Measurements from ENCODE around the gene PRKCQ. TPM values are rescaled to one million over a fixed set of nuclear protein-coding genes. Genes with fewer than 3 reads are reported as not detected.
"Not testable (repeated sequence)": the region's sequence is repeated elsewhere in the genome, so short reads cannot be mapped to it uniquely, and the experiment has no call there.

The PRKCQ gene
- total RNA-seq, 2 experiments from 2014 or later: 62.6 to 69.5 TPM

- H3K27me3 Mint-ChIP-seq: no peaks in the 10 kb centered on the region
- peaks cover 73% of the 10 kb centered on the region for H3K36me3 Mint-ChIP-seq (ENCODE audit: low read depth)
- peak overlapping the region; percentile 95 for H3K27ac Mint-ChIP-seq
- peaks cover 8% of the 10 kb centered on the region for H3K9me3 Mint-ChIP-seq
- peaks cover 90% of the 10 kb centered on the region for H3K4me1 Mint-ChIP-seq
- DNase-seq: no peak
- peak overlapping the region; percentile 49 for H3K4me3 Mint-ChIP-seq
- CTCF ChIA-PET: interaction anchor here (0.9 to 1.5 kb wide), 2 partner anchors 8 to 9 kb away, joined by 3 read pairs; no protein-coding TSS in a partner anchor
- POLR2A ChIA-PET: no interaction called here
Measured at GRCh38 chr10:6591668-6592067, 11.6 kb upstream of the PRKCQ start.

- Mint-ChIP-seq H3K4me1 (peaks cover 93% of the 10 kb centered on the region), H3K36me3 (ENCODE audit: low read depth) (peaks cover 82% of the 10 kb centered on the region), H3K4me3 (no peak overlapping the region), H3K27ac (peak overlapping the region; percentile 68), H3K9me3 (peaks cover 8% of the 10 kb centered on the region), H3K27me3 (no peaks in the 10 kb centered on the region)
- POLR2A ChIA-PET: interaction anchor here (0.6 kb wide), 1 partner anchor 92 kb away, joined by 3 read pairs; no protein-coding TSS in a partner anchor
- CTCF ChIA-PET: interaction anchor here (1.5 to 1.6 kb wide), 2 partner anchors 8 to 10 kb away, joined by 3 to 5 read pairs; no protein-coding TSS in a partner anchor
- DNase-seq: no peak
Measured at GRCh38 chr10:6590100-6590499, 10.0 kb upstream of the PRKCQ start.

- Mint-ChIP-seq H3K27ac (peak overlapping the region; percentile 68), H3K27me3 (no peaks in the 10 kb centered on the region), H3K4me3 (no peak overlapping the region), H3K4me1 (peaks cover 94% of the 10 kb centered on the region), H3K9me3 (peaks cover 8% of the 10 kb centered on the region), H3K36me3 (ENCODE audit: low read depth) (peaks cover 86% of the 10 kb centered on the region)
- ChIA-PET POLR2A (no interaction called here), CTCF (interaction anchor here (0.9 to 1.6 kb wide), 4 partner anchors 9 to 116 kb away, joined by 3 to 5 read pairs (median 3); no protein-coding TSS in a partner anchor)
- no peak for DNase-seq
Measured at GRCh38 chr10:6589287-6590094, 9.4 kb upstream of the PRKCQ start.

GRCh38 chr10:6588845-6589244 lies 8.8 kb upstream of the PRKCQ start:
- Mint-ChIP-seq H3K36me3 (ENCODE audit: low read depth) (peaks cover 85% of the 10 kb centered on the region), H3K9me3 (peaks cover 8% of the 10 kb centered on the region), H3K4me3 (no peak overlapping the region), H3K27me3 (no peaks in the 10 kb centered on the region), H3K4me1 (peaks cover 92% of the 10 kb centered on the region), H3K27ac (peak overlapping the region; percentile 63)
- DNase-seq: no peak
- ChIA-PET POLR2A (no interaction called here), CTCF (interaction anchor here (0.9 to 1.6 kb wide), 4 partner anchors 8 to 115 kb away, joined by 3 to 5 read pairs (median 3); no protein-coding TSS in a partner anchor)

GRCh38 chr10:6588082-6588481 lies 8.0 kb upstream of the PRKCQ start:
- peaks cover 9% of the 10 kb centered on the region for H3K9me3 Mint-ChIP-seq
- POLR2A ChIA-PET: no interaction called here
- no peaks in the 10 kb centered on the region for H3K27me3 Mint-ChIP-seq
- peaks cover 92% of the 10 kb centered on the region for H3K4me1 Mint-ChIP-seq
- no peak for DNase-seq
- no peak overlapping the region for H3K27ac Mint-ChIP-seq
- peaks cover 85% of the 10 kb centered on the region for H3K36me3 Mint-ChIP-seq (ENCODE audit: low read depth)
- CTCF ChIA-PET: interaction anchor here (1.3 kb wide), 1 partner anchor 14 kb away, joined by 3 read pairs; no protein-coding TSS in a partner anchor
- no peak overlapping the region for H3K4me3 Mint-ChIP-seq

- CTCF ChIA-PET: interaction anchor here (0.6 to 1.4 kb wide), 4 partner anchors 10 to 82 kb away, joined by 3 to 6 read pairs (median 3); no protein-coding TSS in a partner anchor
- no peak for DNase-seq
- peaks cover 92% of the 10 kb centered on the region for H3K4me1 Mint-ChIP-seq
- POLR2A ChIA-PET: no interaction called here
- peaks cover 95% of the 10 kb centered on the region for H3K36me3 Mint-ChIP-seq (ENCODE audit: low read depth)
- H3K9me3 Mint-ChIP-seq: peaks cover 11% of the 10 kb centered on the region
- peak overlapping the region; percentile 34 for H3K4me3 Mint-ChIP-seq
- no peaks in the 10 kb centered on the region for H3K27me3 Mint-ChIP-seq
- H3K27ac Mint-ChIP-seq: peak overlapping the region; percentile 22
Measured at GRCh38 chr10:6586501-6586900, 6.4 kb upstream of the PRKCQ start.

GRCh38 chr10:6583447-6583846 lies 3.4 kb upstream of the PRKCQ start:
- peaks cover 83% of the 10 kb centered on the region for H3K36me3 Mint-ChIP-seq (ENCODE audit: low read depth)
- CTCF ChIA-PET: interaction anchor here (0.7 to 1.2 kb wide), 4 partner anchors 9 to 83 kb away, joined by 3 to 4 read pairs (median 4); no protein-coding TSS in a partner anchor

GRCh38 chr10:6582913-6583312 lies 2.8 kb upstream of the PRKCQ start:
- Mint-ChIP-seq H3K4me1 (peaks cover 61% of the 10 kb centered on the region), H3K4me3 (peak overlapping the region; percentile 92), H3K27ac (peak overlapping the region; percentile 97), H3K36me3 (ENCODE audit: low read depth) (peaks cover 83% of the 10 kb centered on the region)
- CTCF ChIA-PET: interaction anchor here (0.6 to 2.4 kb wide), 7 partner anchors 8 to 86 kb away, joined by 3 to 7 read pairs (median 4); no protein-coding TSS in a partner anchor
- DNase-seq, H3K27me3 Mint-ChIP-seq, POLR2A ChIA-PET, H3K9me3 Mint-ChIP-seq: not testable (repeated sequence)

More at GRCh38 chr10:6583447-6583846, 3.4 kb upstream of the PRKCQ start:
- POLR2A ChIA-PET: no interaction called here
- Mint-ChIP-seq H3K4me3 (peak overlapping the region; percentile 92), H3K27ac (peak overlapping the region; percentile 97), H3K4me1 (peaks cover 64% of the 10 kb centered on the region), H3K9me3 (peaks cover 2% of the 10 kb centered on the region), H3K27me3 (no peaks in the 10 kb centered on the region)
- DNase-seq: peak; percentile 78

- peaks cover 2% of the 10 kb centered on the region for H3K9me3 Mint-ChIP-seq
- POLR2A ChIA-PET: interaction anchor here (0.6 to 1.1 kb wide), 2 partner anchors 109 to 231 kb away, joined by 3 to 6 read pairs; no protein-coding TSS in a partner anchor
- peak overlapping the region; percentile 92 for H3K4me3 Mint-ChIP-seq
- CTCF ChIA-PET: interaction anchor here (0.6 to 2.4 kb wide), 18 partner anchors 9 to 177 kb away, joined by 3 to 10 read pairs (median 4); no protein-coding TSS in a partner anchor
- no peak for DNase-seq
- H3K36me3 Mint-ChIP-seq (ENCODE audit: low read depth): peaks cover 81% of the 10 kb centered on the region
- peak overlapping the region; percentile 97 for H3K27ac Mint-ChIP-seq
- no peaks in the 10 kb centered on the region for H3K27me3 Mint-ChIP-seq
- peaks cover 63% of the 10 kb centered on the region for H3K4me1 Mint-ChIP-seq
Measured at GRCh38 chr10:6582298-6582697, 2.2 kb upstream of the PRKCQ start.

- ChIA-PET CTCF (interaction anchor here (0.7 to 2.4 kb wide), 20 partner anchors 11 to 497 kb away, joined by 3 to 10 read pairs (median 4); no protein-coding TSS in a partner anchor), POLR2A (interaction anchor here (0.6 to 1.1 kb wide), 2 partner anchors 109 to 231 kb away, joined by 3 to 6 read pairs; no protein-coding TSS in a partner anchor)
- Mint-ChIP-seq H3K9me3 (peaks cover 2% of the 10 kb centered on the region), H3K27me3 (no peaks in the 10 kb centered on the region), H3K27ac (peak overlapping the region; percentile 97), H3K36me3 (ENCODE audit: low read depth) (peaks cover 80% of the 10 kb centered on the region), H3K4me1 (peaks cover 62% of the 10 kb centered on the region), H3K4me3 (peak overlapping the region; percentile 92)
- peak; percentile 18 for DNase-seq
Measured at GRCh38 chr10:6581778-6582228, 1.7 kb upstream of the PRKCQ start.

- CTCF ChIA-PET: interaction anchor here (0.9 to 2.4 kb wide), 18 partner anchors 11 to 497 kb away, joined by 3 to 10 read pairs (median 5); no protein-coding TSS in a partner anchor
- POLR2A ChIA-PET: interaction anchor here (1.1 kb wide), 1 partner anchor 108 kb away, joined by 3 read pairs; no protein-coding TSS in a partner anchor
- Mint-ChIP-seq H3K4me3 (peak overlapping the region; percentile 92), H3K4me1 (peaks cover 61% of the 10 kb centered on the region), H3K27ac (peak overlapping the region; percentile 97), H3K36me3 (ENCODE audit: low read depth) (peaks cover 77% of the 10 kb centered on the region)
- not testable (repeated sequence) for H3K9me3 Mint-ChIP-seq, H3K27me3 Mint-ChIP-seq
- peak; percentile 36 for DNase-seq
Measured at GRCh38 chr10:6581223-6581622, 1.1 kb upstream of the PRKCQ start.

- peak overlapping the region; percentile 92 for H3K4me3 Mint-ChIP-seq
- DNase-seq: peak; percentile 82
- POLR2A ChIA-PET: no interaction called here
- peak overlapping the region; percentile 97 for H3K27ac Mint-ChIP-seq
- peaks cover 73% of the 10 kb centered on the region for H3K36me3 Mint-ChIP-seq (ENCODE audit: low read depth)
- peaks cover 2% of the 10 kb centered on the region for H3K9me3 Mint-ChIP-seq
- H3K27me3 Mint-ChIP-seq: no peaks in the 10 kb centered on the region
- peaks cover 61% of the 10 kb centered on the region for H3K4me1 Mint-ChIP-seq
- CTCF ChIA-PET: interaction anchor here (0.6 to 2.4 kb wide), 23 partner anchors 9 to 862 kb away, joined by 3 to 10 read pairs (median 4); no protein-coding TSS in a partner anchor
Measured at GRCh38 chr10:6580279-6581029, 378 bp upstream of the PRKCQ start.

Data from activated CD4-positive, alpha-beta T cell treated with anti-CD3 and anti-CD28 coated beads, Interleukin-2, amount 10 ng/mL, durations not matched to agents 7 days and 5 days (primary cell).